ENCODE results near the gene CCDC107.
"Not testable (repeated sequence)": the region's sequence is repeated elsewhere in the genome, so short reads cannot be mapped to it uniquely, and the experiment has no call there.

Gene CCDC107, protein sequence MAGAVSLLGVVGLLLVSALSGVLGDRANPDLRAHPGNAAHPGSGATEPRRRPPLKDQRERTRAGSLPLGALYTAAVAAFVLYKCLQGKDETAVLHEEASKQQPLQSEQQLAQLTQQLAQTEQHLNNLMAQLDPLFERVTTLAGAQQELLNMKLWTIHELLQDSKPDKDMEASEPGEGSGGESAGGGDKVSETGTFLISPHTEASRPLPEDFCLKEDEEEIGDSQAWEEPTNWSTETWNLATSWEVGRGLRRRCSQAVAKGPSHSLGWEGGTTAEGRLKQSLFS

GRCh38 chr9:35658137-35658967 lies at the start of gene CCDC107:
Gene CCDC107, plus strand, starts transcription at chr9:35658292. Its CDS starts 88 bp downstream, at chr9:35658380.
- Mint-ChIP-seq H3K9me3 (no peaks in the 10 kb centered on the region), H3K36me3 (peaks cover 22% of the 10 kb centered on the region), H3K27me3 (no peaks in the 10 kb centered on the region), H3K4me3 (peak within 1 kb of the TSS; percentile 94), H3K27ac (peak within 1 kb of the TSS; percentile 99), H3K4me1 (peaks cover 66% of the 10 kb centered on the region)
- peak; percentile 89 for ATAC-seq

DNA sequence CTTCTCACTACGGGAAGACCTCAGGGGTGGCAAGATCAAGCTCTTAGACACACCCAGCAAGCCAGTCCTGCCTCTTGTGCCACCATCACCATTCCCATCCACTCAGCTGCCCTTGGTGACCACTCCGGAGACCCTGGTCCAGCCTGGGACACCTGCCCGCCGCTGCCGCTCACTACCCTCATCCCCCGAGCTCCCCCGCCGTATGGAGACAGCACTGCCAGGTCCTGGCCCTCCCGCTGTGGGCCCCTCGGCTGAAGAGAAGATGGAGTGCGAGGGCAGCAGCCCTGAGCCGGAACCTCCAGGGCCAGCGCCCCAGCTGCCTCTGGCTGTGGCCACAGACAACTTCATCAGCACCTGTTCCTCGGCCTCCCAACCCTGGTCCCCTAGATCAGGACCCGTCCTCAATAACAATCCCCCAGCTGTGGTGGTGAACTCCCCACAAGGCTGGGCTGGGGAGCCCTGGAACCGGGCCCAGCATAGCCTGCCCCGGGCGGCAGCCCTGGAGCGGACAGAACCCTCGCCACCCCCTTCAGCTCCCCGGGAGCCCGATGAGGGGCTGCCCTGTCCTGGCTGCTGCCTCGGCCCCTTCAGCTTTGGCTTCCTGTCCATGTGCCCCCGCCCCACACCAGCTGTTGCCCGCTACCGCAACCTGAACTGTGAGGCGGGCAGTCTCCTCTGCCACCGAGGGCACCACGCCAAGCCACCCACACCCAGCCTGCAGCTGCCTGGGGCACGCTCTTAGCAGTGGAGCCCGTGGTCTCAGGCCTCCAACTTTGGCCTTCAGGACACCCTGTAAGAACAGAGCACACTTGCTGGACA lies 48.9 kb upstream of the CCDC107 start:
- Mint-ChIP-seq H3K4me1 (peaks cover 49% of the 10 kb centered on the region), H3K4me3 (no peak overlapping the region), H3K36me3 (peaks cover 30% of the 10 kb centered on the region)

DNA sequence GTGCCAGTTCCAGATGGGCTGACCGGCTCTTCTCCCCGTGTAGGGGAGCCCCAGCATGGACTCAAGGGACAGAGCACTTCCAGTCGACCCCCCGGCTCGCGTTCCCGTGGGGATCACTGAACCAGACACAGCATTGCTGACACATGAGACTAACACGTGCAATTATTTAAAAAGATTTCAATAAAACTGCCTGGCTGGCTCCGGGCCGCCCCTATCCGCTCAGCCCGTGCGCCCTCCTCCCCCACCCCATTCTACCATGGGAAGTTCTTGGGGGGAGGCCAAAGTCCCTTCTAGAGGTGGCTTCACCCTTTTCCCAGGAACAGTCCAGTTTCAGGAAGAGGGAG lies 48.3 kb upstream of the CCDC107 start:
- Mint-ChIP-seq H3K9me3 (no peaks in the 10 kb centered on the region), H3K27ac (no peak overlapping the region), H3K4me3 (no peak overlapping the region), H3K27me3 (no peaks in the 10 kb centered on the region), H3K36me3 (peaks cover 36% of the 10 kb centered on the region), H3K4me1 (peaks cover 49% of the 10 kb centered on the region)
- ATAC-seq = no peak

More for the DNA sequence above, 48.9 kb upstream of the CCDC107 start:
- H3K27me3 Mint-ChIP-seq = no peaks in the 10 kb centered on the region
- no peaks in the 10 kb centered on the region for H3K9me3 Mint-ChIP-seq
- no peak overlapping the region for H3K27ac Mint-ChIP-seq
- no peak for ATAC-seq

- Mint-ChIP-seq H3K4me1 (peaks cover 55% of the 10 kb centered on the region), H3K27ac (no peak overlapping the region), H3K27me3 (no peaks in the 10 kb centered on the region), H3K4me3 (no peak overlapping the region), H3K9me3 (no peaks in the 10 kb centered on the region), H3K36me3 (peaks cover 48% of the 10 kb centered on the region)
- peak; percentile 78 for ATAC-seq
These were observed 46.8 kb upstream of the CCDC107 start for GRCh38 chr9:35611230-35611797.

- peaks cover 57% of the 10 kb centered on the region for H3K4me1 Mint-ChIP-seq
- H3K27me3 Mint-ChIP-seq, H3K4me3 Mint-ChIP-seq, ATAC-seq, H3K27ac Mint-ChIP-seq, H3K9me3 Mint-ChIP-seq: not testable (repeated sequence)
- peaks cover 48% of the 10 kb centered on the region for H3K36me3 Mint-ChIP-seq
These were observed 46.0 kb upstream of the CCDC107 start for GRCh38 chr9:35612066-35612465.

- Mint-ChIP-seq H3K27me3 (no peaks in the 10 kb centered on the region), H3K4me1 (peaks cover 57% of the 10 kb centered on the region), H3K27ac (peak overlapping the region; percentile 4), H3K9me3 (no peaks in the 10 kb centered on the region), H3K36me3 (peaks cover 44% of the 10 kb centered on the region), H3K4me3 (no peak overlapping the region)
- no peak for ATAC-seq
These were observed 45.2 kb upstream of the CCDC107 start for GRCh38 chr9:35612843-35613242.

- Mint-ChIP-seq H3K27me3 (no peaks in the 10 kb centered on the region), H3K27ac (peak overlapping the region; percentile 95), H3K4me3 (peak overlapping the region; percentile 80), H3K36me3 (peaks cover 37% of the 10 kb centered on the region), H3K9me3 (no peaks in the 10 kb centered on the region), H3K4me1 (peaks cover 87% of the 10 kb centered on the region)
- ATAC-seq = no peak
These were observed 42.0 kb upstream of the CCDC107 start for GRCh38 chr9:35615981-35616680.

DNA sequence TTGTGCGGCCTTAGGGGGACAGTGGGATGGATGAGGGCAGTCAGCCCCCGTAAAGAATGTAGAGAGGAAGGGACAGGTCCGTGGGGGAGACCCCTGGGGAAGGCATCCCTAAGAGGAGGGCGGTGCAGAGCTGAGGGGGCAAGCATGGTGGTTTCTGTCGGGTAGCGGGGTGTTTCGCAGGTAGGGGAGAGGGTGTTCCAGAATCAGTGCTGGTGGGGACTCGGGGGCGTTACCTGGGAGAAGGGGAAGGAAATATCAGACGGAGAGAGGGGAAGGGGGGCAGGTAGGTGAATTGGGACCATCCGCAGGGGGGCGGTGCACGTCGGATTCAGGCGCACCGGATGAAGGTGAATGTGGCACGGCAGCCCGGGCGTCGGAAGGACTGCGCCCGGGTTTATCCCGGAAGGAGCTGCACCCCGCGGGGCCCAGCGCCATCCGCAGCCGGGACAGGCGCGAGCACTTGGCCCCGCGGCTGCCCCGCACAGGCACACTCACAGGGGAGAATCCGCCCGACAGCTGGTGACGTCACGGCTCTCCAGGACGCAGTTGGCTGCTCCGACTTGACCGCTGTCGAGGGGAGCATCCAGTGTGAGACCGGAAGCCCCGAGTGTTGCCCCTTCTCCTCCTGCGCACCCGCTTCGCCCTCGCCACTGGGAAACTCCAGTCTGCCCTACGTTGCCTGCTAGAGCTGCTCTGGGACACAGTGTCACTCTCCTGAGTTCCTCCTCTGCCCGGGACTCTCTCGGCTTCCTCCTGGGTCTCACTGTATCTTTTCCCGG lies 41.2 kb upstream of the CCDC107 start:
- peak overlapping the region; percentile 80 for H3K4me3 Mint-ChIP-seq
- ATAC-seq = peak; percentile 5
- peaks cover 87% of the 10 kb centered on the region for H3K4me1 Mint-ChIP-seq
- no peaks in the 10 kb centered on the region for H3K27me3 Mint-ChIP-seq
- H3K27ac Mint-ChIP-seq = peak overlapping the region; percentile 95
- no peaks in the 10 kb centered on the region for H3K9me3 Mint-ChIP-seq
- peaks cover 31% of the 10 kb centered on the region for H3K36me3 Mint-ChIP-seq

DNA sequence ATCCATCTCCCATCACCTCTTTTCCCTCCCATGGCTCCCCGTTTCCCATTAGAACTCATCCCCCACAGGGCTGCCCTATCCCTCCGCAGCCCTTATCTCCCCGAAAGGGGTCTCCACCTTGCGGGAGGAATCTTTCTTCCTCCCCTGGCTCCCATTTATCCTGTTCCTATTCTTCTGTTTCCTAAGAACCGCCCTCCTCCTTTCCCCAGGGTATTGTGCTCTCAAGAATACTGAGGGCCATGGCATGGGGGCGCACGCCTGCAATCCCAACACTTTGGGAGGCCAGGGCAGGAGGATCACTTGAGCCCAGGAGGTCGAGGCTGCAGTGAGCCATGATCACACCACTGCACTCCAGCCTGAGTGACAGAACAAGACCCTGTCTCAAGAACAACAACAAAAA lies 40.5 kb upstream of the CCDC107 start:
- ATAC-seq = no peak
- Mint-ChIP-seq H3K36me3 (peaks cover 29% of the 10 kb centered on the region), H3K9me3 (no peaks in the 10 kb centered on the region), H3K4me1 (peaks cover 93% of the 10 kb centered on the region), H3K27ac (peak overlapping the region; percentile 95), H3K4me3 (peak overlapping the region; percentile 80), H3K27me3 (no peaks in the 10 kb centered on the region)

DNA sequence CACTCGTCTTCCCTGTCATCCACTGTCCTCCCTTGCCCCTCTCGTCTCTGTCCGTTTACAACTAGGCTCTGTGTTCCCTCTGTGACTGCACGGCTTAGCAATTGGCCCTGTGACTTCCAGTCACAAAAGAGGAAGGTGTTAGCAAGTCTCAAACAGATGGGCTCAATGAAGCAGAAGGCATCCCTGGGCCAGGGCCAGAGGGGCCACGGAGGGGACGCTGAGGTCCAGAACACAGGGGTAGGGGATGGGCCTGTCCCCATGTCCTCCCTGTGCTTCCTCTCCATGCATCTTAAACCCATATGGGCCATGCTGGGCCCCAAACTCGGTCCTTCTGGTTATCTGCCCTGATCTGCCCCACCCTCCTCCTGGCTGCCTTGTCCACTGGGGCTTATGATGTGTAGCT lies 39.8 kb upstream of the CCDC107 start, which contains the start of gene CD72:
Gene CD72 (minus strand): TSS at position 89 of the 403 bp plus-strand sequence. CDS start 110 bp downstream, outside the sequence.
- H3K4me1 Mint-ChIP-seq = peaks cover 90% of the 10 kb centered on the region
- H3K27ac Mint-ChIP-seq = peak within 1 kb of the TSS; percentile 95
- H3K27me3 Mint-ChIP-seq = no peaks in the 10 kb centered on the region
- no peaks in the 10 kb centered on the region for H3K9me3 Mint-ChIP-seq
- H3K36me3 Mint-ChIP-seq = peaks cover 26% of the 10 kb centered on the region
- H3K4me3 Mint-ChIP-seq = peak within 1 kb of the TSS; percentile 80
- peak; percentile 63 for ATAC-seq

- peaks cover 19% of the 10 kb centered on the region for H3K36me3 Mint-ChIP-seq
- H3K27me3 Mint-ChIP-seq = no peaks in the 10 kb centered on the region
- peak overlapping the region; percentile 80 for H3K4me3 Mint-ChIP-seq
- no peaks in the 10 kb centered on the region for H3K9me3 Mint-ChIP-seq
- ATAC-seq = peak; percentile 82
- H3K4me1 Mint-ChIP-seq = peaks cover 82% of the 10 kb centered on the region
- peak overlapping the region; percentile 95 for H3K27ac Mint-ChIP-seq
These were observed 39.0 kb upstream of the CCDC107 start for GRCh38 chr9:35618854-35619799.

DNA sequence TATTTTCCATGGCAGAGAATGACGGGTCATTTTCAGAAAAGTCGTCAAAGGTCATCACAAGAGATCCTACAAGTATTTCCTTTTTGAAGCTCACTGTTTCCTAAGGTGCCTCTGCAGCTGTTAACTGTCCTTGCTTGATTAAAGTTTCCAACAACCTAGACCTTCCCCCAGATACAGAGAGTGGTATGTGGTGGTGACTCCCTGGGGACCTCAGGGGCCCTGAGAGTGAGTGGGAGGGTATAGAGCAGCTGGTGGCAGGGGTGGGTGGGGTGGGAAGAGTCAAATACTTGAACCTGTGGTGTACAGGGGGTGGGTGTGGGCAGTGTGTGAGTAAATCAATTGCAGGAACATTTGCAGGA lies 38.3 kb upstream of the CCDC107 start:
- no peaks in the 10 kb centered on the region for H3K9me3 Mint-ChIP-seq
- peak overlapping the region; percentile 80 for H3K4me3 Mint-ChIP-seq
- H3K36me3 Mint-ChIP-seq = peaks cover 13% of the 10 kb centered on the region
- H3K27me3 Mint-ChIP-seq = no peaks in the 10 kb centered on the region
- H3K27ac Mint-ChIP-seq = peak overlapping the region; percentile 95
- H3K4me1 Mint-ChIP-seq = peaks cover 76% of the 10 kb centered on the region
- ATAC-seq = peak; percentile 85

GRCh38 chr9:35627575-35627974 lies 30.5 kb upstream of the CCDC107 start:
- H3K27me3 Mint-ChIP-seq = no peaks in the 10 kb centered on the region
- no peaks in the 10 kb centered on the region for H3K36me3 Mint-ChIP-seq
- H3K27ac Mint-ChIP-seq = peak overlapping the region; percentile 69
- peaks cover 28% of the 10 kb centered on the region for H3K4me1 Mint-ChIP-seq
- peak overlapping the region; percentile 24 for H3K4me3 Mint-ChIP-seq
- ATAC-seq = peak; percentile 86
- H3K9me3 Mint-ChIP-seq = no peaks in the 10 kb centered on the region

Data from stimulated activated memory B cell treated with anti-CD40 and anti-IgM and Interleukin-4, amounts not matched to agents 10 μg/mL and 1 μg/mL and 100 μg/mL, for 72 hours (primary cell).